SK-N-SH (cell line): Measurements from ENCODE around the gene PTAFR. TPM values are rescaled to one million over a fixed set of nuclear protein-coding genes. Genes with fewer than 3 reads are reported as not detected.

Experiments used
- CTCF ChIA-PET: fragments of 300-600, 350-600 bp; formaldehyde crosslinking; extraction: SDS; loops from one replicate; lab custom pipeline; 2021; lab: Yijun Ruan, JAX
- POLR2A ChIA-PET: fragments of 350-600 bp; sonication (Branson Sonifier 250); formaldehyde crosslinking; extraction: SDS; loops from one replicate; lab custom pipeline; 2020; ENCODE audit warnings: antibody characterized with exemption, inconsistent platforms; lab: Yijun Ruan, JAX
- DNase-seq: peaks from one replicate; pipeline ENCODE4 v3.0.0; 2012
- H2AFZ ChIP-seq: fragments of 200-600 bp; sonication (generic); 2 replicates; pipeline ENCODE4 v1.8.1; 2016; ENCODE audit warnings: antibody characterized with exemption, mild to moderate bottlenecking, low read depth
- H3F3A ChIP-seq: fragments of 200-600 bp; sonication (generic); replicated peaks from 2 replicates; pipeline ENCODE3; 2016; ENCODE audit warnings: antibody characterized with exemption, mild to moderate bottlenecking; ENCODE audit not compliant: insufficient read depth
- H3K27ac ChIP-seq, 2 experiments: fragments of 200-500 bp in 1 of 2; fragments of 200-600 bp in 1 of 2; sonication (Bioruptor generic) in 1 of 2; sonication (generic), shearing (Covaris generic) in 1 of 2; 2 replicates each; pipeline versions ENCODE4 v1.5.1 to v1.6.1; 2014 to 2016; ENCODE audit warnings: low read depth in 2 of 2, inconsistent platforms in 1 of 2, low read length in 1 of 2, mild to moderate bottlenecking in 1 of 2, mixed read lengths in 1 of 2
- H3K27me3 ChIP-seq: fragments of 200-600 bp; sonication (generic), shearing (Covaris generic); 2 replicates; pipeline ENCODE4 v1.6.1; 2016; ENCODE audit warnings: mixed run types; ENCODE audit not compliant: insufficient read depth
- H3K36me3 ChIP-seq, 2 experiments: fragments of 200-500 bp in 1 of 2; fragments of 200-600 bp in 1 of 2; sonication (Bioruptor generic) in 1 of 2; sonication (generic) in 1 of 2; replicated peaks in 1 of 2; 2 replicates each; pipeline versions ENCODE3 to v1.5.1; 2014 to 2016; ENCODE audit warnings: low read length in 1 of 2, mild to moderate bottlenecking in 1 of 2; ENCODE audit not compliant: insufficient read depth in 2 of 2, control insufficient read depth in 1 of 2
- H3K4me1 ChIP-seq, 2 experiments: fragments of 200-500 bp in 1 of 2; fragments of 200-600 bp in 1 of 2; sonication (Bioruptor generic) in 1 of 2; sonication (generic), shearing (Covaris generic) in 1 of 2; 2 replicates each; pipeline versions ENCODE4 v1.5.1 to v1.6.1; 2014 to 2016; ENCODE audit warnings: low read depth in 1 of 2, low read length in 1 of 2, mixed run types in 1 of 2; ENCODE audit not compliant: insufficient read depth in 2 of 2, control insufficient read depth in 1 of 2
- H3K4me2 ChIP-seq: fragments of 200-600 bp; sonication (generic), shearing (Covaris generic); 2 replicates; pipeline ENCODE4 v1.6.1; 2017; ENCODE audit warnings: mixed run types
- H3K4me3 ChIP-seq, 2 experiments: fragments of 200-500 bp in 1 of 2; fragments of 200-600 bp in 1 of 2; sonication (Bioruptor generic) in 1 of 2; sonication (generic), shearing (Covaris generic) in 1 of 2; 2 replicates each; pipeline versions ENCODE4 v1.5.1 to v1.8.1; 2014 to 2016; ENCODE audit warnings: low read depth in 2 of 2, inconsistent platforms in 1 of 2, low read length in 1 of 2, mild to moderate bottlenecking in 1 of 2, mixed read lengths in 1 of 2, moderate library complexity in 1 of 2
- H3K79me2 ChIP-seq: fragments of 200-600 bp; sonication (generic); 2 replicates; pipeline ENCODE4 v1.8.1; 2017; ENCODE audit warnings: mild to moderate bottlenecking; ENCODE audit not compliant: insufficient read depth
- H3K9ac ChIP-seq: fragments of 200-600 bp; sonication (generic); 2 replicates; pipeline ENCODE4 v1.6.1; 2017; ENCODE audit warnings: mixed run types
- H3K9me2 ChIP-seq: fragments of 200-600 bp; sonication (generic); 2 replicates; pipeline ENCODE4 v1.6.1; 2017; ENCODE audit warnings: mixed run types
- H3K9me3 ChIP-seq: fragments of 200-600 bp; sonication (generic); 2 replicates; pipeline ENCODE4 v1.6.1; 2017; ENCODE audit warnings: mixed run types, mild to moderate bottlenecking, moderate library complexity
- H4K20me1 ChIP-seq: fragments of 200-600 bp; sonication (generic); 2 replicates; pipeline ENCODE4 v1.6.1; 2017; ENCODE audit warnings: mild to moderate bottlenecking, mixed run types; ENCODE audit not compliant: insufficient read depth
- CHD2 ChIP-seq: fragments of 150-350 bp; IDR thresholded peaks from 2 replicates; pipeline ENCODE4 v1.6.1; 2018; ENCODE audit warnings: low read length; ENCODE audit not compliant: partially characterized antibody
- ELF1 ChIP-seq: IDR thresholded peaks from 2 replicates; pipeline ENCODE4 v1.4.0; 2012
- EP300 ChIP-seq, 2 experiments: IDR thresholded peaks; 2 replicates each; pipeline versions ENCODE4 v1.4.0 to v1.6.1; 2012; ENCODE audit warnings: borderline replicate concordance in 1 of 2, low read depth in 1 of 2, low read length in 1 of 2
- GATA2 ChIP-seq: sonication (generic); formaldehyde crosslinking; IDR thresholded peaks from 2 replicates; pipeline ENCODE4 v1.5.0; 2020; ENCODE audit warnings: mild to moderate bottlenecking, missing genetic modification reagents
- IRF3 ChIP-seq: fragments of 150-350 bp; IDR thresholded peaks from 2 replicates; pipeline ENCODE4 v1.6.1; 2016; ENCODE audit warnings: mild to moderate bottlenecking, low read depth, low read length
- NFIC ChIP-seq: IDR thresholded peaks from 2 replicates; pipeline ENCODE4 v1.4.0; 2012; ENCODE audit warnings: borderline replicate concordance
- PBX3 ChIP-seq: IDR thresholded peaks from 2 replicates; pipeline ENCODE4; 2012
- POLR2AphosphoS5 ChIP-seq: IDR thresholded peaks from 2 replicates; pipeline ENCODE4 v1.6.1; 2012; ENCODE audit warnings: low read depth, low read length
- RAD21 ChIP-seq: IDR thresholded peaks from 2 replicates; pipeline ENCODE4 v1.6.1; 2012; ENCODE audit warnings: mild to moderate bottlenecking, low read length
- RCOR1 ChIP-seq: fragments of 150-350 bp; IDR thresholded peaks from 2 replicates; pipeline ENCODE4 v1.6.1; 2017; ENCODE audit warnings: antibody characterized with exemption, low read length
- REST ChIP-seq: IDR thresholded peaks from 2 replicates; pipeline ENCODE4 v1.6.1; 2012; ENCODE audit warnings: mild to moderate bottlenecking, low read depth, low read length, moderate library complexity
- RXRA ChIP-seq: IDR thresholded peaks from 2 replicates; pipeline ENCODE4 v1.4.0; 2012; ENCODE audit warnings: low read depth, mild to moderate bottlenecking, borderline replicate concordance
- SMC3 ChIP-seq: IDR thresholded peaks from 2 replicates; pipeline ENCODE4 v1.6.1; 2012; ENCODE audit warnings: low read depth, low read length, improper control_type of control experiment
- TAF1 ChIP-seq: IDR thresholded peaks from 2 replicates; pipeline ENCODE4 v1.6.1; 2012; ENCODE audit warnings: low read depth, mild to moderate bottlenecking, low read length, moderate library complexity, borderline replicate concordance
- TCF12 ChIP-seq: IDR thresholded peaks from 2 replicates; pipeline ENCODE4 v1.4.0; 2012
- YY1 ChIP-seq: IDR thresholded peaks from 2 replicates; pipeline ENCODE4 v1.4.0; 2012; ENCODE audit warnings: low read depth, mild to moderate bottlenecking
- ZBTB33 ChIP-seq: IDR thresholded peaks from 2 replicates; pipeline ENCODE4 v1.4.0; 2012; ENCODE audit warnings: low read depth, borderline replicate concordance
- WGBS: methylation state at CpG from one replicate; pipeline ENCODE4 v1.1.6; 2017; ENCODE audit warnings: low lambda C conversion rate; 5-methylcytosine and 5-hydroxymethylcytosine counted together
- polyA plus RNA-seq, 3 experiments: library from polyadenylated mRNA; depleted of rRNA; stranded (reverse); fragments of >200 nt; gene quantifications; 2 replicates each; pipeline ENCODE4 v1.2.3, GENCODE V29; 2012

Gene PTAFR
- polyA plus RNA-seq, 1 of the 3 experiments (the other 2 are of a cell fraction): 0.05 TPM

GRCh38 chr1:28104866-28105467, 71.5 kb downstream of the PTAFR start:
- 0 out of 4 replicates have a peak, but pooled peaks cover 0 to 7% of the 10 kb centered on the region in 2 experiments for H3K4me1 ChIP-seq
- POLR2A ChIA-PET: no interaction called here
- H3K9ac ChIP-seq: no peak overlapping the region
- peak overlapping the region; percentile 68; the same call in 1 of the 2 replicates for H2AFZ ChIP-seq
- H4K20me1 ChIP-seq: no peaks in the 10 kb centered on the region
- no peaks in the 10 kb centered on the region for H3K9me2 ChIP-seq
- H3K4me2 ChIP-seq: no peak overlapping the region
- H3K79me2 ChIP-seq: no peaks in the 10 kb centered on the region
- WGBS: 60% methylated on average over 11 of the region's 11 CpGs
- H3K4me3 ChIP-seq: no peak overlapping the region
- no peaks in the 10 kb centered on the region for H3K36me3 ChIP-seq
- DNase-seq: peak; percentile 30
- CTCF ChIA-PET: interaction anchor here (1.2 to 4.6 kb wide), 3 partner anchors 8 to 104 kb away, joined by 3 to 15 read pairs (median 11); no protein-coding TSS in a partner anchor
- H3K9me3 ChIP-seq: no peaks in the 10 kb centered on the region
- no peaks in the 10 kb centered on the region for H3F3A ChIP-seq
- no peak for TF ChIP-seq GATA2 (CRISPR knock-in tag)
- TF ChIP-seq TCF12: no peak
- no peak for TF ChIP-seq ZBTB33
- TF ChIP-seq ELF1: no peak
- H3K27ac ChIP-seq: no peak overlapping the region
- no peaks in the 10 kb centered on the region for H3K27me3 ChIP-seq

GRCh38 chr1:28102189-28102588, 74.3 kb downstream of the PTAFR start:
- Histone ChIP-seq H3K9ac (no peak overlapping the region), H3K9me2 (no peaks in the 10 kb centered on the region), H4K20me1 (no peaks in the 10 kb centered on the region), H3K27ac (no peak overlapping the region), H3K4me2 (no peak overlapping the region), H3K36me3 (no peaks in the 10 kb centered on the region), H3K79me2 (no peaks in the 10 kb centered on the region), H3F3A (no peaks in the 10 kb centered on the region), H3K4me1 (0 out of 4 replicates have a peak, but pooled peaks cover 0 to 7% of the 10 kb centered on the region in 2 experiments), H3K27me3 (no peaks in the 10 kb centered on the region), H3K9me3 (no peaks in the 10 kb centered on the region), H3K4me3 (no peak overlapping the region), H2AFZ (no peak overlapping the region)
- no peak for DNase-seq
- ChIA-PET CTCF (interaction anchor here (2.1 to 4.6 kb wide), 2 partner anchors 10 to 107 kb away, joined by 5 to 15 read pairs; no protein-coding TSS in a partner anchor), POLR2A (no interaction called here)
- WGBS: 88% methylated on average over 1 of the region's 1 CpG
- no peak for TF ChIP-seq IRF3
- no peak for TF ChIP-seq RAD21
- no peak for TF ChIP-seq REST
- no peak for TF ChIP-seq RXRA
- TF ChIP-seq SMC3: no peak
- TF ChIP-seq RCOR1: no peak
- no peak for TF ChIP-seq CHD2
- no peak for TF ChIP-seq EP300 (IDR thresholded peaks at IDR 0.05; ENCODE audit: borderline replicate concordance in 1 of 2, low read depth in 1 of 2, low read length in 1 of 2)
- TF ChIP-seq PBX3: no peak
- no peak for TF ChIP-seq TAF1
- no peak for TF ChIP-seq POLR2AphosphoS5
- no peak for TF ChIP-seq ZBTB33
- no peak for TF ChIP-seq NFIC
- TF ChIP-seq YY1: no peak
